ENCODE results near the gene MAPK8IP3. TPM values are rescaled to one million over a fixed set of nuclear protein-coding genes. Genes with fewer than 3 reads are reported as not detected.
"Not testable (repeated sequence)": the region's sequence is repeated elsewhere in the genome, so short reads cannot be mapped to it uniquely, and the experiment has no call there.

The MAPK8IP3 gene
- total and polyA plus RNA-seq, 7 experiments from 2014 or later: 1.7 to 299 (median 244) TPM

GRCh38 chr16:1732551-1732987 is 26.6 kb downstream of the MAPK8IP3 start:
- ATAC-seq; H3K4me1 Mint-ChIP-seq; H3K4me3 ChIP-seq (ENCODE audit: low read length); H3K27ac Mint-ChIP-seq; H3K4me3 Mint-ChIP-seq; H3K9me3 ChIP-seq (ENCODE audit: control insufficient read depth in 2 of 3, low read length in 3 of 3); H3K27ac ChIP-seq (ENCODE audit: low read depth, low read length); H3K4me1 ChIP-seq (ENCODE audit: control insufficient read depth in 2 of 2, insufficient read depth in 2 of 2, low read length in 2 of 2); DNase-seq; H3K27me3 ChIP-seq (ENCODE audit: control insufficient read depth in 2 of 2, insufficient read depth in 2 of 2, low read length in 2 of 2); H3K27me3 Mint-ChIP-seq; H3K9me3 Mint-ChIP-seq; intact Hi-C loops (cut with micrococcal nuclease); POLR2A ChIA-PET: not testable (repeated sequence)
- peaks cover 0 to 69% (median 3%) of the 10 kb centered on the region in 3 experiments for H3K36me3 ChIP-seq (ENCODE audit: control insufficient read depth in 2 of 3, insufficient read depth in 3 of 3, low read length in 3 of 3)
- H3K36me3 Mint-ChIP-seq: peaks cover 0 to 17% (median 3%) of the 10 kb centered on the region in 5 donors
- CTCF ChIA-PET: interaction anchor here (0.8 to 1.0 kb wide), 2 partner anchors 11 to 27 kb away, joined by 3 read pairs; partner anchors contain the start of gene MAPK8IP3

- no peaks in the 10 kb centered on the region for H3K9me3 ChIP-seq (ENCODE audit: control insufficient read depth in 2 of 3, low read length in 3 of 3)
- peaks cover 0 to 55% (median 3%) of the 10 kb centered on the region in 3 experiments for H3K36me3 ChIP-seq (ENCODE audit: control insufficient read depth in 2 of 3, insufficient read depth in 3 of 3, low read length in 3 of 3)
- ATAC-seq (no peak), DNase-seq (no peak)
- no peaks in the 10 kb centered on the region for H3K27me3 ChIP-seq (ENCODE audit: control insufficient read depth in 2 of 2, insufficient read depth in 2 of 2, low read length in 2 of 2)
- no peak overlapping the region for H3K4me3 Mint-ChIP-seq
- H3K36me3 Mint-ChIP-seq: peaks cover 0 to 10% (median 0%) of the 10 kb centered on the region in 5 donors
- no peak overlapping the region for H3K27ac ChIP-seq (ENCODE audit: low read depth, low read length)
- no peaks in the 10 kb centered on the region for H3K9me3 Mint-ChIP-seq
- H3K27me3 Mint-ChIP-seq: no peaks in the 10 kb centered on the region
- no peaks in the 10 kb centered on the region for H3K4me1 Mint-ChIP-seq
- no peaks in the 10 kb centered on the region for H3K4me1 ChIP-seq (ENCODE audit: control insufficient read depth in 2 of 2, insufficient read depth in 2 of 2, low read length in 2 of 2)
- no peak overlapping the region for H3K4me3 ChIP-seq (ENCODE audit: low read length)
- POLR2A ChIA-PET: no interaction called here
- CTCF ChIA-PET: no interaction called here
- peak overlapping the region in 1 of 9 donors; percentile 47 for H3K27ac Mint-ChIP-seq
- intact Hi-C loops (cut with micrococcal nuclease): no loop called here
Observed at GRCh38 chr16:1734123-1734522, 28.1 kb downstream of the MAPK8IP3 start.

- no peaks in the 10 kb centered on the region for H3K4me1 Mint-ChIP-seq
- H3K9me3 ChIP-seq (ENCODE audit: control insufficient read depth in 2 of 3, low read length in 3 of 3): no peaks in the 10 kb centered on the region
- H3K36me3 ChIP-seq (ENCODE audit: control insufficient read depth in 2 of 3, insufficient read depth in 3 of 3, low read length in 3 of 3): peaks cover 0 to 48% (median 3%) of the 10 kb centered on the region in 3 experiments
- no peak overlapping the region for H3K27ac ChIP-seq (ENCODE audit: low read depth, low read length)
- intact Hi-C loops (cut with micrococcal nuclease): no loop called here
- no peak for DNase-seq
- H3K4me1 ChIP-seq (ENCODE audit: control insufficient read depth in 2 of 2, insufficient read depth in 2 of 2, low read length in 2 of 2): no peaks in the 10 kb centered on the region
- no peak overlapping the region for H3K4me3 Mint-ChIP-seq
- H3K27ac Mint-ChIP-seq: peak overlapping the region in 1 of 9 donors; percentile 54
- CTCF ChIA-PET: no interaction called here
- H3K27me3 Mint-ChIP-seq: no peaks in the 10 kb centered on the region
- H3K9me3 Mint-ChIP-seq: no peaks in the 10 kb centered on the region
- H3K4me3 ChIP-seq (ENCODE audit: low read length): no peak overlapping the region
- H3K27me3 ChIP-seq (ENCODE audit: control insufficient read depth in 2 of 2, insufficient read depth in 2 of 2, low read length in 2 of 2): no peaks in the 10 kb centered on the region
- ATAC-seq: no peak
- POLR2A ChIA-PET: no interaction called here
- H3K36me3 Mint-ChIP-seq: peaks cover 0 to 10% (median 0%) of the 10 kb centered on the region in 5 donors
Observed at GRCh38 chr16:1734816-1735215, 28.8 kb downstream of the MAPK8IP3 start.

GRCh38 chr16:1740234-1740633 is 34.2 kb downstream of the MAPK8IP3 start:
- Histone ChIP-seq H3K27ac (ENCODE audit: low read depth, low read length) (no peak overlapping the region), H3K27me3 (ENCODE audit: control insufficient read depth in 2 of 2, insufficient read depth in 2 of 2, low read length in 2 of 2) (no peaks in the 10 kb centered on the region), H3K4me1 (ENCODE audit: control insufficient read depth in 2 of 2, insufficient read depth in 2 of 2, low read length in 2 of 2) (no peaks in the 10 kb centered on the region), H3K36me3 (ENCODE audit: control insufficient read depth in 2 of 3, insufficient read depth in 3 of 3, low read length in 3 of 3) (peaks cover 0 to 44% (median 4%) of the 10 kb centered on the region in 3 experiments), H3K4me3 (ENCODE audit: low read length) (no peak overlapping the region), H3K9me3 (ENCODE audit: control insufficient read depth in 2 of 3, low read length in 3 of 3) (no peaks in the 10 kb centered on the region)
- Mint-ChIP-seq H3K36me3 (peaks cover 0 to 9% (median 2%) of the 10 kb centered on the region in 5 donors), H3K4me3 (no peak overlapping the region), H3K27ac (no peak overlapping the region), H3K27me3 (no peaks in the 10 kb centered on the region), H3K9me3 (no peaks in the 10 kb centered on the region), H3K4me1 (peaks cover 0 to 3% (median 0%) of the 10 kb centered on the region in 7 donors)
- ATAC-seq (no peak), DNase-seq (no peak)
- CTCF ChIA-PET: no interaction called here
- intact Hi-C loops (cut with micrococcal nuclease): no loop called here
- POLR2A ChIA-PET: interaction anchor here (0.7 kb wide), 1 partner anchor 44 kb away, joined by 3 read pairs; no protein-coding TSS in a partner anchor

GRCh38 chr16:1740781-1741490 is 34.9 kb downstream of the MAPK8IP3 start:
- H3K36me3 Mint-ChIP-seq: peaks cover 0 to 10% (median 2%) of the 10 kb centered on the region in 5 donors
- H3K4me3 ChIP-seq (ENCODE audit: low read length): no peak overlapping the region
- no peaks in the 10 kb centered on the region for H3K27me3 ChIP-seq (ENCODE audit: control insufficient read depth in 2 of 2, insufficient read depth in 2 of 2, low read length in 2 of 2)
- peaks cover 0 to 3% (median 0%) of the 10 kb centered on the region in 7 donors for H3K4me1 Mint-ChIP-seq
- H3K36me3 ChIP-seq (ENCODE audit: control insufficient read depth in 2 of 3, insufficient read depth in 3 of 3, low read length in 3 of 3): peaks cover 0 to 51% (median 5%) of the 10 kb centered on the region in 3 experiments
- no peaks in the 10 kb centered on the region for H3K9me3 ChIP-seq (ENCODE audit: control insufficient read depth in 2 of 3, low read length in 3 of 3)
- DNase-seq (no peak), ATAC-seq (no peak)
- H3K27me3 Mint-ChIP-seq: no peaks in the 10 kb centered on the region
- H3K27ac Mint-ChIP-seq: no peak overlapping the region
- CTCF ChIA-PET: no interaction called here
- intact Hi-C loops (cut with micrococcal nuclease): no loop called here
- H3K9me3 Mint-ChIP-seq: no peaks in the 10 kb centered on the region
- no peak overlapping the region for H3K4me3 Mint-ChIP-seq
- no peaks in the 10 kb centered on the region for H3K4me1 ChIP-seq (ENCODE audit: control insufficient read depth in 2 of 2, insufficient read depth in 2 of 2, low read length in 2 of 2)
- POLR2A ChIA-PET: no interaction called here
- no peak overlapping the region for H3K27ac ChIP-seq (ENCODE audit: low read depth, low read length)

- no peak overlapping the region for H3K27ac Mint-ChIP-seq
- peaks cover 0 to 59% (median 5%) of the 10 kb centered on the region in 3 experiments for H3K36me3 ChIP-seq (ENCODE audit: control insufficient read depth in 2 of 3, insufficient read depth in 3 of 3, low read length in 3 of 3)
- H3K9me3 Mint-ChIP-seq: no peaks in the 10 kb centered on the region
- no peaks in the 10 kb centered on the region for H3K9me3 ChIP-seq (ENCODE audit: control insufficient read depth in 2 of 3, low read length in 3 of 3)
- no peaks in the 10 kb centered on the region for H3K27me3 Mint-ChIP-seq
- no peak overlapping the region for H3K4me3 ChIP-seq (ENCODE audit: low read length)
- H3K36me3 Mint-ChIP-seq: peaks cover 0 to 10% (median 2%) of the 10 kb centered on the region in 5 donors
- no peak overlapping the region for H3K27ac ChIP-seq (ENCODE audit: low read depth, low read length)
- POLR2A ChIA-PET: no interaction called here
- no peak for ATAC-seq
- no peak for DNase-seq
- peaks cover 0 to 3% (median 0%) of the 10 kb centered on the region in 7 donors for H3K4me1 Mint-ChIP-seq
- no peaks in the 10 kb centered on the region for H3K4me1 ChIP-seq (ENCODE audit: control insufficient read depth in 2 of 2, insufficient read depth in 2 of 2, low read length in 2 of 2)
- intact Hi-C loops (cut with micrococcal nuclease): no loop called here
- CTCF ChIA-PET: no interaction called here
- no peak overlapping the region for H3K4me3 Mint-ChIP-seq
- no peaks in the 10 kb centered on the region for H3K27me3 ChIP-seq (ENCODE audit: control insufficient read depth in 2 of 2, insufficient read depth in 2 of 2, low read length in 2 of 2)
Observed at GRCh38 chr16:1741553-1742165, 35.7 kb downstream of the MAPK8IP3 start.
